Central memory CD4-positive, alpha-beta T cell (primary cell): Measurements from ENCODE around the gene TMEM108.

Experiments used
- DNase-seq: peaks from one replicate; pipeline ENCODE4 v3.0.0; 2022

Gene TMEM108

GRCh38 chr3:133393204-133393603 is 355.0 kb downstream of the TMEM108 start:
- no peak for DNase-seq

GRCh38 chr3:133393691-133394474 is 355.7 kb downstream of the TMEM108 start:
- no peak for DNase-seq

- no peak for DNase-seq
Observed at GRCh38 chr3:133394561-133395311, 356.5 kb downstream of the TMEM108 start.

- no peak for DNase-seq
Observed at GRCh38 chr3:133396906-133397305, 358.7 kb downstream of the TMEM108 start.

GRCh38 chr3:133400006-133400515 is 361.9 kb downstream of the TMEM108 start, which contains the start of gene BFSP2:
BFSP2 (plus strand) TSS chr3:133400056; CDS start chr3:133400084, 28 bp downstream.
- DNase-seq, result no peak

- DNase-seq, result no peak
Observed at GRCh38 chr3:133401374-133402135, 363.4 kb downstream of the TMEM108 start.

GRCh38 chr3:133404920-133405319 is 366.7 kb downstream of the TMEM108 start:
- no peak for DNase-seq

GRCh38 chr3:133408366-133408765 is 370.2 kb downstream of the TMEM108 start:
- DNase-seq, result no peak

- DNase-seq, result no peak
Observed at GRCh38 chr3:133408961-133409360, 370.8 kb downstream of the TMEM108 start.

GRCh38 chr3:133410191-133410892 is 372.2 kb downstream of the TMEM108 start:
- DNase-seq, result no peak

GRCh38 chr3:133412183-133413132 is 374.3 kb downstream of the TMEM108 start:
- no peak for DNase-seq

- DNase-seq, result no peak
Observed at GRCh38 chr3:133413161-133414020, 375.2 kb downstream of the TMEM108 start.

- DNase-seq, result no peak
Observed at GRCh38 chr3:133414021-133414392, 375.8 kb downstream of the TMEM108 start.

- DNase-seq, result no peak
Observed at GRCh38 chr3:133418361-133418760, 380.2 kb downstream of the TMEM108 start.

GRCh38 chr3:133419151-133419909 is 381.1 kb downstream of the TMEM108 start:
- DNase-seq, result no peak

GRCh38 chr3:133424937-133425869 is 387.0 kb downstream of the TMEM108 start:
- DNase-seq, result no peak

- DNase-seq, result no peak
Observed at GRCh38 chr3:133425898-133426297, 387.7 kb downstream of the TMEM108 start.

- no peak for DNase-seq
Observed at GRCh38 chr3:133426721-133427120, 388.5 kb downstream of the TMEM108 start.
